Thyroid gland (tissue), 4 donors: Measurements from ENCODE around the gene LRPPRC. TPM values are rescaled to one million over a fixed set of nuclear protein-coding genes. Genes with fewer than 3 reads are reported as not detected.

Experiments used
- DNase-seq, 2 donors: peaks; one replicate each; pipeline ENCODE4 v3.0.0-alpha.2; 2019
- H3K27ac ChIP-seq, 3 donors: fragments of 200-600 bp; sonication (generic); 1 replicate in 2 of 3; 2 replicates in 1 of 3; pipeline ENCODE4 v1.5.1; 2016 to 2019; ENCODE audit warnings: mild to moderate bottlenecking in 1 of 3, moderate library complexity in 1 of 3
- H3K27me3 ChIP-seq: fragments of 200-600 bp; sonication (generic); one replicate; pipeline ENCODE4 v1.5.1; 2019
- H3K36me3 ChIP-seq, 2 donors: fragments of 200-600 bp; sonication (generic); one replicate each; pipeline ENCODE4 v1.5.1; 2016 to 2019
- H3K4me1 ChIP-seq, 2 donors: fragments of 200-600 bp; sonication (generic); one replicate each; pipeline ENCODE4 v1.5.1; 2017 to 2019
- H3K4me3 ChIP-seq, 3 donors: fragments of 200-600 bp; sonication (generic); replicated peaks in 1 of 3; 1 replicate in 2 of 3; 2 replicates in 1 of 3; pipeline ENCODE4 v1.5.1; 2016; ENCODE audit warnings: mild to moderate bottlenecking in 1 of 3
- H3K9me3 ChIP-seq: fragments of 200-600 bp; sonication (generic); one replicate; pipeline ENCODE4 v1.5.1; 2017
- POLR2A ChIP-seq, 2 donors: fragments of 450-650 bp; IDR thresholded peaks; one replicate each; pipeline ENCODE4 v1.6.1; 2017; ENCODE audit warnings: antibody characterized with exemption in 2 of 2, mild to moderate bottlenecking in 2 of 2, moderate library complexity in 1 of 2
- WGBS, 2 donors: methylation state at CpG; one replicate each; pipeline ENCODE4 v1.1.5; 2017; 5-methylcytosine and 5-hydroxymethylcytosine counted together
- intact Hi-C: fragments of 100-400 bp; cut with DNase I; formaldehyde crosslinking; loops from one replicate; pipeline ENCODE4 v1.15.1; 2023
- total RNA-seq, 4 donors: library from RNA; depleted of rRNA; stranded (reverse); fragments of >200 nt; gene quantifications; one replicate each; pipeline ENCODE4 v1.2.3, GENCODE V29; 2016
- TF ChIP-seq, protein P1 (sequence below), 6 experiments: fragments of 200-600 bp in 3 of 6; fragments of 450-650 bp in 3 of 6; sonication (generic) in 3 of 6; IDR thresholded peaks; one replicate each; pipeline ENCODE4 v1.5.1; 2016 to 2019; ENCODE audit warnings: antibody characterized with exemption in 6 of 6, mild to moderate bottlenecking in 2 of 6, inconsistent platforms in 1 of 6, moderate library complexity in 1 of 6

Gene LRPPRC
- total RNA-seq, 4 donors from 2014 or later, result 47.5 to 79.3 (median 54.9) TPM

DNA sequence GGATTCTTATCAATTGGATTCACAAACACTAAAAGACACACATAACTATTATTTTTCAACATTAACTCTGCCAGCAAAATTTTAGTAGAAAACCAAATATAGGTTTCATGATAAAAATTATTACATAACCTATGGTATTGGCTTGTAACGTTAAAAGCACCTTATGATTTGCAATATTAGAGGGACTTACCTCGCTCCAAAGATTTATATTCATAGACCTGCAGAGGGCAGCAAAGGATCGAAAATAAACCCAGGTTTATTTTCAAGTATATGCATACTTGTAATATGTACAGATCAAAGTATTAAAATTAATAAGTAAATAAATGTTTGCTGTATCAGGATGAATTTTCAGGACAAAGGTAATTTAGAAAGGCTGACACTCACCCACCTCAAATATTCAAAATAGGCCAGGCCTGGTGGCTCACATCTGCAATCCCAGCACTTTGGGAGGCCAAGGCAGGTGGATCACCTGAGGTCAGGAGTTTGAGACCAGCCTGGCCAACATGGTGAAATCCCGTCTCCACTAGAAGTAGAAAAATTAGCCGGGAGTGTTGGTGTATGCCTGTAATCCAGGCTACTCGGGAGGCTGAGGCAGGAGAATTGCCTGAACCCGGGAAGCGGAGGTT lies 45.3 kb downstream of the LRPPRC start:
- 82 to 85% methylated on average over 8 of the region's 8 CpGs for WGBS, 2 donors
- Histone ChIP-seq H3K4me3 (no peak overlapping the region), H3K27ac (no peak overlapping the region), H3K36me3 (peaks cover 22 to 32% of the 10 kb centered on the region in 2 donors), H3K9me3 (no peaks in the 10 kb centered on the region), H3K27me3 (no peaks in the 10 kb centered on the region), H3K4me1 (no peaks in the 10 kb centered on the region)
- no peak for DNase-seq
- intact Hi-C loops, result no loop called here
- no peak for TF ChIP-seq POLR2A (IDR thresholded peaks at IDR 0.05)
- TF ChIP-seq, protein P1, sequence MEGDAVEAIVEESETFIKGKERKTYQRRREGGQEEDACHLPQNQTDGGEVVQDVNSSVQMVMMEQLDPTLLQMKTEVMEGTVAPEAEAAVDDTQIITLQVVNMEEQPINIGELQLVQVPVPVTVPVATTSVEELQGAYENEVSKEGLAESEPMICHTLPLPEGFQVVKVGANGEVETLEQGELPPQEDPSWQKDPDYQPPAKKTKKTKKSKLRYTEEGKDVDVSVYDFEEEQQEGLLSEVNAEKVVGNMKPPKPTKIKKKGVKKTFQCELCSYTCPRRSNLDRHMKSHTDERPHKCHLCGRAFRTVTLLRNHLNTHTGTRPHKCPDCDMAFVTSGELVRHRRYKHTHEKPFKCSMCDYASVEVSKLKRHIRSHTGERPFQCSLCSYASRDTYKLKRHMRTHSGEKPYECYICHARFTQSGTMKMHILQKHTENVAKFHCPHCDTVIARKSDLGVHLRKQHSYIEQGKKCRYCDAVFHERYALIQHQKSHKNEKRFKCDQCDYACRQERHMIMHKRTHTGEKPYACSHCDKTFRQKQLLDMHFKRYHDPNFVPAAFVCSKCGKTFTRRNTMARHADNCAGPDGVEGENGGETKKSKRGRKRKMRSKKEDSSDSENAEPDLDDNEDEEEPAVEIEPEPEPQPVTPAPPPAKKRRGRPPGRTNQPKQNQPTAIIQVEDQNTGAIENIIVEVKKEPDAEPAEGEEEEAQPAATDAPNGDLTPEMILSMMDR (IDR thresholded peaks at IDR 0.05), result peak in 3 of 6 experiments; percentile 25 to 36 (median 36)

DNA sequence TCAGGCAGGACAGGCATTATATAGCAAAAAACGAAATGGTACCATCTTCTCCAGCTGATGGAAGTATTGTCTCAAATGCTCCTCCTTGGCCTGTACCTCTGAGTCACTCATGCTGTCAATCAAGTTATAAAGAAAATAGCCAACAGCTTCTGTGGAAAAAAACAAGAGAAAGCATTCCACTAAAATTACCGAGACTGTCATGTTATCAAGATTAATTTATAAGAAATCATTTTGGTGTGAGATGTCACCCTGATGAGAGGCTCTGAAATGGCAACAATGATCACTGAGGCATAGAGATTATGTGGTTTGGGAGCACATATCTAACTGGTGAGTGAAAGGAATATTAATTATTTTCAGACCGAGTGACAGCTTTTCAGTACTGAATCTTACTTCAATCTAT lies 47.4 kb downstream of the LRPPRC start:
- peaks cover 26 to 38% of the 10 kb centered on the region in 2 donors for H3K36me3 ChIP-seq

DNA sequence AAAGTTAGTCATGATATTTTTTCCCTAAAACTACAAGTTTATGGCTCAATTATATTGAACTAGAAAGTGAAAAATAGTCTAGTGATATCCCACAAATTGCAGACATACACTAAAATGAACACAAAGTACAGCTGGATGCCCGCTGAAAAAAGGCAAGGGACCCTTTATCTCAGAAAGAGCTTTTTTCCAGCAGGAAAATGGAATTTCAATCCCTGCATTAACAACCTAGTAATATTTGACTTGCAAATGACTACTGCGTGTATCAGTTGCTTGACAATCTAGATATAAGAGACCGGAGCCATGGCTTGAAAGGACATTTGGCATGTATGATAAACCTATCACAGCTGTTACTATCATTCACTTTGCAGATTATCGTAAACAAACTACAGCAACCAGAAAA lies 49.1 kb downstream of the LRPPRC start:
- DNase-seq, result no peak
- no peaks in the 10 kb centered on the region for H3K4me1 ChIP-seq
- no peak overlapping the region for H3K27ac ChIP-seq

More for the DNA sequence above, 47.4 kb downstream of the LRPPRC start:
- Histone ChIP-seq H3K4me1 (no peaks in the 10 kb centered on the region), H3K27me3 (no peaks in the 10 kb centered on the region), H3K4me3 (no peak overlapping the region), H3K27ac (no peak overlapping the region), H3K9me3 (no peaks in the 10 kb centered on the region)
- no peak for DNase-seq
- TF ChIP-seq, protein P1 (IDR thresholded peaks at IDR 0.05), result no peak
- TF ChIP-seq POLR2A (IDR thresholded peaks at IDR 0.05), result no peak
- whole genome bisulfite sequencing, 2 donors, result 94% methylated on average over 3 of the region's 3 CpGs
- intact Hi-C loops, result no loop called here

DNA sequence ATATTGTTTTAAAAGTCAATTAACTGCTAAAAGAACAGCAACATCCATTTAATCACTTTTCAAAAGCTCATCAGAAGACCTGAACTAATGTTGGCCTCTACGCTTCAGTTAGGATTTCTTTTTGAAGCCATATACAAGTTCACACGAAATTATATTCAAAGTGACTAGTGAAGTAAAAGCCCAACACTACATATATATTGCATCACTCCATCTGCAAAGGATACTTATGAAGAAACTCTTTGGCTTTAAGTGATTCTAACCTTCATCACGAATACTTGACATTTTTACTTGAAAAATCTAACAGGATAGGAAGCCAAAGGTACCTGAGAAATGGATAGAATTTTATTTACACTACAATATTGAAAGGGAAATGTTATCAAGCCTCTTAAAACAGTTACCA lies 50.4 kb downstream of the LRPPRC start:
- intact Hi-C loops, result no loop called here
- H3K27ac ChIP-seq, result no peak overlapping the region

More for the DNA sequence above, 49.1 kb downstream of the LRPPRC start:
- no peaks in the 10 kb centered on the region for H3K27me3 ChIP-seq
- 96 to 99% methylated on average over 4 of the region's 4 CpGs for WGBS, 2 donors
- no peak overlapping the region for H3K4me3 ChIP-seq
- intact Hi-C loops, result no loop called here
- TF ChIP-seq, protein P1 (IDR thresholded peaks at IDR 0.05), result no peak
- TF ChIP-seq POLR2A (IDR thresholded peaks at IDR 0.05), result no peak
- H3K9me3 ChIP-seq, result no peaks in the 10 kb centered on the region
- peaks cover 28 to 37% of the 10 kb centered on the region in 2 donors for H3K36me3 ChIP-seq

DNA sequence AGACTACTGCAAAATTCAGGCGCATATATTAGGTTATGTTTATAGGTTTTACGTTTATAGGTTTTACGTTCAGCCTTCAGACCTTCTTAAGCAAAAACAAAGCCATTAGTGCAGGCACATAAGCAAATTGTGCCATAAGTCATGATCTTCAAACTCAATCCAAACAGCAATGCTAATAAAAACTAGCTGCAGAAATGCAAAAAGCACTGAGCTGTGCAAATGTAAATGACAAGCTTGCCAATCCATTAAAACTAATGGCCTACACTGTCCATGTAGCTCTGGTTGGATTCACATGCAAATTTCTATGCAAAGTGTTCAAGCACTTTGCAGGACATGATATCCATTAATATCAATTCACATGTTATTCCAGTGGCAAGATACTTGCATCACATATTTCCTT lies 50.9 kb downstream of the LRPPRC start:
- no peak for DNase-seq
- peaks cover 28 to 37% of the 10 kb centered on the region in 2 donors for H3K36me3 ChIP-seq
- no peak overlapping the region for H3K4me3 ChIP-seq
- TF ChIP-seq, protein P1 (IDR thresholded peaks at IDR 0.05), result no peak
- no peak for TF ChIP-seq POLR2A (IDR thresholded peaks at IDR 0.05)
- H3K27ac ChIP-seq, result no peak overlapping the region
- no peaks in the 10 kb centered on the region for H3K27me3 ChIP-seq
- H3K4me1 ChIP-seq, result no peaks in the 10 kb centered on the region
- intact Hi-C loops, result no loop called here
- 96 to 97% methylated on average over 3 of the region's 3 CpGs for WGBS, 2 donors
- no peaks in the 10 kb centered on the region for H3K9me3 ChIP-seq

More for the DNA sequence above, 50.4 kb downstream of the LRPPRC start:
- Histone ChIP-seq H3K4me1 (no peaks in the 10 kb centered on the region), H3K36me3 (peaks cover 28 to 37% of the 10 kb centered on the region in 2 donors), H3K27me3 (no peaks in the 10 kb centered on the region), H3K9me3 (no peaks in the 10 kb centered on the region), H3K4me3 (no peak overlapping the region)
- WGBS, 2 donors, result 92 to 96% methylated on average over 3 of the region's 3 CpGs
- no peak for DNase-seq
- TF ChIP-seq, protein P1 (IDR thresholded peaks at IDR 0.05), result no peak
- no peak for TF ChIP-seq POLR2A (IDR thresholded peaks at IDR 0.05)
